Nephron (organoid): Measurements from ENCODE around the gene C1QTNF4.

ENCODE experiments used
- H3K27ac Mint-ChIP-seq, 3 experiments: 2 replicates each; pipeline ENCODE4 v1.8.0; 2020; ENCODE audit warnings: mixed read lengths in 3 of 3, mild to moderate bottlenecking in 2 of 3, moderate library complexity in 1 of 3
- H3K27me3 Mint-ChIP-seq: 2 replicates; pipeline ENCODE4 v1.8.0; 2021; ENCODE audit warnings: low read depth, mild to moderate bottlenecking, moderate library complexity, mixed read lengths
- H3K36me3 Mint-ChIP-seq: 2 replicates; pipeline ENCODE4 v1.8.0; 2020; ENCODE audit warnings: low read depth, mixed read lengths
- H3K4me1 Mint-ChIP-seq: 2 replicates; pipeline ENCODE4 v1.8.0; 2020; ENCODE audit warnings: mixed read lengths
- H3K4me3 Mint-ChIP-seq, 3 experiments: 2 replicates each; pipeline ENCODE4 v1.8.0; 2020; ENCODE audit warnings: mild to moderate bottlenecking in 3 of 3, mixed read lengths in 3 of 3, moderate library complexity in 2 of 3
- H3K9me3 Mint-ChIP-seq: 2 replicates; pipeline ENCODE4 v1.8.0; 2020; ENCODE audit warnings: mixed read lengths
- CTCF ChIP-seq, 3 experiments: fragments of 200-600 bp; sonication (generic); IDR thresholded peaks; one replicate each; pipeline ENCODE4 v1.5.0; 2021; ENCODE audit warnings: antibody characterized with exemption in 3 of 3; ENCODE audit not compliant: unreplicated experiment in 3 of 3

The C1QTNF4 gene

GRCh38 chr11:47591764-47592163, 2.4 kb downstream of the C1QTNF4 start:
- Mint-ChIP-seq H3K9me3 (no peaks in the 10 kb centered on the region), H3K4me3 (peak overlapping the region; percentile 47 to 79 (median 68)), H3K27me3 (peaks cover 29% of the 10 kb centered on the region), H3K4me1 (peaks cover 29% of the 10 kb centered on the region), H3K36me3 (peaks cover 6% of the 10 kb centered on the region), H3K27ac (peak overlapping the region; percentile 44 to 75 (median 57))
- no peak for TF ChIP-seq CTCF (IDR thresholded peaks at IDR 0.05; ENCODE audit: unreplicated experiment in 3 of 3)

- Mint-ChIP-seq H3K27ac (no peak overlapping the region), H3K27me3 (peaks cover 25% of the 10 kb centered on the region), H3K9me3 (no peaks in the 10 kb centered on the region), H3K36me3 (peaks cover 6% of the 10 kb centered on the region), H3K4me3 (no peak overlapping the region), H3K4me1 (peaks cover 40% of the 10 kb centered on the region)
- TF ChIP-seq CTCF (IDR thresholded peaks at IDR 0.05; ENCODE audit: unreplicated experiment in 3 of 3): no peak
Observed at GRCh38 chr11:47589977-47590861, 4.0 kb downstream of the C1QTNF4 start.

- Mint-ChIP-seq H3K4me1 (peaks cover 37% of the 10 kb centered on the region), H3K4me3 (no peak overlapping the region), H3K9me3 (no peaks in the 10 kb centered on the region), H3K36me3 (peaks cover 6% of the 10 kb centered on the region), H3K27ac (no peak overlapping the region), H3K27me3 (peaks cover 24% of the 10 kb centered on the region)
- no peak for TF ChIP-seq CTCF (IDR thresholded peaks at IDR 0.05; ENCODE audit: unreplicated experiment in 3 of 3)
Observed at GRCh38 chr11:47589584-47589976, 4.6 kb downstream of the C1QTNF4 start.

GRCh38 chr11:47589118-47589517, 5.1 kb downstream of the C1QTNF4 start:
- no peak for TF ChIP-seq CTCF (IDR thresholded peaks at IDR 0.05; ENCODE audit: unreplicated experiment in 3 of 3)
- peaks cover 24% of the 10 kb centered on the region for H3K27me3 Mint-ChIP-seq
- H3K4me3 Mint-ChIP-seq: no peak overlapping the region
- H3K27ac Mint-ChIP-seq: peak overlapping the region in 1 of 3 experiments; percentile 44
- H3K36me3 Mint-ChIP-seq: peaks cover 11% of the 10 kb centered on the region
- H3K4me1 Mint-ChIP-seq: peaks cover 39% of the 10 kb centered on the region
- H3K9me3 Mint-ChIP-seq: no peaks in the 10 kb centered on the region

GRCh38 chr11:47587723-47588326, 6.4 kb downstream of the C1QTNF4 start:
- Mint-ChIP-seq H3K9me3 (no peaks in the 10 kb centered on the region), H3K36me3 (peaks cover 24% of the 10 kb centered on the region), H3K4me1 (peaks cover 39% of the 10 kb centered on the region), H3K4me3 (peak overlapping the region in 1 of 3 experiments; percentile 82), H3K27ac (peak overlapping the region in 1 of 3 experiments; percentile 97), H3K27me3 (peaks cover 13% of the 10 kb centered on the region)
- TF ChIP-seq CTCF (IDR thresholded peaks at IDR 0.05; ENCODE audit: unreplicated experiment in 3 of 3): no peak
